ENCODE results near the gene DVL3.
A peak's percentile ranks its signal among the peaks of the same experiment; 100 is the strongest.

Gene DVL3

GRCh38 chr3:184135911-184136260 is 19.3 kb upstream of the DVL3 start:
- POLR2A ChIA-PET = interaction anchor here (1.5 to 2.6 kb wide), 2 partner anchors 41 to 50 kb away, joined by 4 to 8 read pairs; partner anchors contain the start of gene ABCF3
- no peak for TF ChIP-seq CTCF (IDR thresholded peaks at IDR 0.05; ENCODE audit: insufficient read depth, low read length, missing control alignments)
- CTCF ChIA-PET = interaction anchor here (0.7 to 5.7 kb wide), 14 partner anchors 9 to 252 kb away, joined by 3 to 46 read pairs (median 3); partner anchors contain the start of genes EEF1AKMT4 and PARL
- no peak for DNase-seq (ENCODE audit: low read depth, low spot score)
- H3K4me3 ChIP-seq (ENCODE audit: low read depth, low read length) = peak overlapping the region; percentile 96

- ChIA-PET POLR2A (no interaction called here), CTCF (no interaction called here)
- DNase-seq (ENCODE audit: low read depth, low spot score) = no peak
- TF ChIP-seq CTCF (IDR thresholded peaks at IDR 0.05; ENCODE audit: insufficient read depth, low read length, missing control alignments) = no peak
- H3K4me3 ChIP-seq (ENCODE audit: low read depth, low read length) = no peak overlapping the region
These were observed 14.7 kb upstream of the DVL3 start for GRCh38 chr3:184140436-184140835.

GRCh38 chr3:184142199-184142598 is 13.0 kb upstream of the DVL3 start:
- DNase-seq (ENCODE audit: low read depth, low spot score) = no peak
- no peak for TF ChIP-seq CTCF (IDR thresholded peaks at IDR 0.05; ENCODE audit: insufficient read depth, low read length, missing control alignments)
- POLR2A ChIA-PET = no interaction called here
- H3K4me3 ChIP-seq (ENCODE audit: low read depth, low read length) = no peak overlapping the region
- CTCF ChIA-PET = no interaction called here

- H3K4me3 ChIP-seq (ENCODE audit: low read depth, low read length) = no peak overlapping the region
- ChIA-PET CTCF (interaction anchor here (0.9 to 4.1 kb wide), 3 partner anchors 8 to 107 kb away, joined by 4 to 46 read pairs (median 24); partner anchors contain the start of genes EEF1AKMT4 and EIF2B5), POLR2A (no interaction called here)
- DNase-seq (ENCODE audit: low read depth, low spot score) = no peak
- no peak for TF ChIP-seq CTCF (IDR thresholded peaks at IDR 0.05; ENCODE audit: insufficient read depth, low read length, missing control alignments)
These were observed 11.8 kb upstream of the DVL3 start for GRCh38 chr3:184143327-184143726.

GRCh38 chr3:184144505-184144904 is 10.7 kb upstream of the DVL3 start:
- TF ChIP-seq CTCF (IDR thresholded peaks at IDR 0.05; ENCODE audit: insufficient read depth, low read length, missing control alignments) = no peak
- ChIA-PET CTCF (interaction anchor here (0.9 to 4.1 kb wide), 13 partner anchors 8 to 249 kb away, joined by 3 to 46 read pairs (median 4); partner anchors contain the start of genes ABCF3, DVL3, EEF1AKMT4 and EIF2B5), POLR2A (interaction anchor here (0.8 kb wide), 1 partner anchor 11 kb away, joined by 3 read pairs; the partner anchor contains the start of gene DVL3)
- DNase-seq (ENCODE audit: low read depth, low spot score) = no peak
- no peak overlapping the region for H3K4me3 ChIP-seq (ENCODE audit: low read depth, low read length)

GRCh38 chr3:184145111-184145524 is 10.1 kb upstream of the DVL3 start:
- H3K4me3 ChIP-seq (ENCODE audit: low read depth, low read length) = no peak overlapping the region
- DNase-seq (ENCODE audit: low read depth, low spot score) = no peak
- POLR2A ChIA-PET = no interaction called here
- CTCF ChIA-PET = interaction anchor here (0.9 to 4.1 kb wide), 16 partner anchors 8 to 249 kb away, joined by 3 to 46 read pairs (median 4); partner anchors contain the start of genes ABCF3, DVL3, EEF1AKMT4 and EIF2B5
- TF ChIP-seq CTCF (IDR thresholded peaks at IDR 0.05; ENCODE audit: insufficient read depth, low read length, missing control alignments) = peak; percentile 35
